ENCODE data around the gene HSPH1. TPM values are rescaled to one million over a fixed set of nuclear protein-coding genes. Genes with fewer than 3 reads are reported as not detected.

The HSPH1 gene
- total RNA-seq, 1 donor from 2014 or later = 59.4 TPM

DNA sequence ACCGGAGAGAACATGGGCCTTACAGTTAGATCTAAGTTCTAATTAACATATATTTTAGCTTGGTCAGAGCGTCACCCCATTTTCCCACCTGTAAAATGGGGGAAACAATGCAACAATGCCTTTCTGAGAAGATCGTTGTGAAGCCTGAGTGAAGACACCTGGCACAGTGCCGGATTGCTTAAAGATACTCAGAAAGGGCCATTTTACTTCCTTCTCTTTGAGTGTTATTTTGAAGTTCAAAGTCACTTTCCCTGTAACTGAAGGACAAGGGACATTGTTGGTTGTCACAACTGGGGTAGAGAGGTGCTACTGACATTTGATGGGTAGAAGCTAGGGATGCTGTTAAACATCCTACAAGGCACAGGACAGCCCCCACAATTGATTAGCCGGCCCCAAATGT is 28.1 kb downstream of the HSPH1 start:
- no peak for DNase-seq (ENCODE audit: extremely low read depth, low read depth, low spot score)

DNA sequence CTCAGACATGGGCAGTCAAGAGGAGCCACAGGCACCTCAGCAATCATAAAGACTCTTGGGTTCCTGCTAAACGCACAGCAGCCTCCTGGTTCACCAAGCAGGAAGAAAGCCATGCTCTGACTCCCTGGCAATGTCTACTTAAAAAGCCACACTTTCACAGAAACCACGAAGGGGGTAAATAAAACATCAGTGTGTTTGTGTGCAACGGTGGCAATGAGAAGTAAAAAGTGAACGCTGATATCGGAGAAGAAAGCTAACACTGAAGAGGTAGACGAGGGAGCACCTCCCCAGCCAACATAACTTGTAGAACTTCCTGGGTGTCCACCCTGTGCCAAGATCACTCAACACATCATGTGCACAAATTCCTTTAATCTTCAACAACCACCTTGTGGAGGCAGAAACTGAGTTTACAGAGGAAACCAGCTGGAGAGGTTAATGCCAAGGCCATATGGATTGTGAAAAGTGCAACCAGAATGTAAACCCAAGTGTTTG is 30.2 kb downstream of the HSPH1 start:
- no peak for DNase-seq (ENCODE audit: extremely low read depth, low read depth, low spot score)

- no peak for DNase-seq (ENCODE audit: extremely low read depth, low read depth, low spot score)
Observed at GRCh38 chr13:31129419-31129818, 32.3 kb downstream of the HSPH1 start.

- DNase-seq (ENCODE audit: extremely low read depth, low read depth, low spot score) = no peak
Observed at GRCh38 chr13:31124204-31124603, 37.5 kb downstream of the HSPH1 start.

- DNase-seq (ENCODE audit: extremely low read depth, low read depth, low spot score) = no peak
Observed at GRCh38 chr13:31122544-31123260, 39.0 kb downstream of the HSPH1 start.

- no peak for DNase-seq (ENCODE audit: extremely low read depth, low read depth, low spot score)
Observed at GRCh38 chr13:31122143-31122542, 39.6 kb downstream of the HSPH1 start.

DNA sequence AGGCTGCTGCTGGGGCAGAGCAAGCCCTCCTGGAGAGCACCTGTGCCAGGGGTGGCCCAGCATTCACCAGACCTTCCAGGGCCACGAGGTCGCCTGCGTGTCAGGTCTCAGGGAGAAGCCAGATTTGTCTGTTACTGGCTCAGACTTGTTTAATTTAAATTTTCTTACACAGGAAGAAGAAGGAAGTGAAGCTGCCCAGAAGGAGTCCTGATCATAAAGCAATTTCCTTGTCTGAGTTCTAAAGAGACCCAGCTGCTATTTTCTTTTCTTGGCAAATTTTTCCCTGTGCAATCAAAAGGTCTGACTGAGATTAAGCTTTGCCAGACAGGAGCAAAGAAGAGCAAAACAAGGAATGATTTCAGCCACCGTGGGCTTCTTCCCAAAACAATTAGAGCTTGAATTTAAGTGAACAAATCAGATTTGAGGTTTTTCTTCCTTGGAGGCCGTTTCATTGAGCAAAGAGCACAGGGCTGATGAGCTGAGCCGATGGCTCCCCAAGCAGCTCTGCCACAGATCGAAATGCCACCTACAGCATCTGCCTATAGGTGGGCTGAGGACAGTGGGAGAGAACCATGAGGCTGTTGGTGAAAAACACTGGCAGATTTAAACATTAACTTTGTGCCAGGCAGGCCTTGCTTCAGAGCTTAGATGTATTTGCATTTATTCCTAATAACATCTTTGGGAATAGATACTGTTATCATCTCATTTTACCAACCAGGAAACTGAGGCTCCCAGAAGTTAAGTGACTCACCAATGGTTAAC is 40.1 kb downstream of the HSPH1 start:
- no peak for DNase-seq (ENCODE audit: extremely low read depth, low read depth, low spot score)

DNA sequence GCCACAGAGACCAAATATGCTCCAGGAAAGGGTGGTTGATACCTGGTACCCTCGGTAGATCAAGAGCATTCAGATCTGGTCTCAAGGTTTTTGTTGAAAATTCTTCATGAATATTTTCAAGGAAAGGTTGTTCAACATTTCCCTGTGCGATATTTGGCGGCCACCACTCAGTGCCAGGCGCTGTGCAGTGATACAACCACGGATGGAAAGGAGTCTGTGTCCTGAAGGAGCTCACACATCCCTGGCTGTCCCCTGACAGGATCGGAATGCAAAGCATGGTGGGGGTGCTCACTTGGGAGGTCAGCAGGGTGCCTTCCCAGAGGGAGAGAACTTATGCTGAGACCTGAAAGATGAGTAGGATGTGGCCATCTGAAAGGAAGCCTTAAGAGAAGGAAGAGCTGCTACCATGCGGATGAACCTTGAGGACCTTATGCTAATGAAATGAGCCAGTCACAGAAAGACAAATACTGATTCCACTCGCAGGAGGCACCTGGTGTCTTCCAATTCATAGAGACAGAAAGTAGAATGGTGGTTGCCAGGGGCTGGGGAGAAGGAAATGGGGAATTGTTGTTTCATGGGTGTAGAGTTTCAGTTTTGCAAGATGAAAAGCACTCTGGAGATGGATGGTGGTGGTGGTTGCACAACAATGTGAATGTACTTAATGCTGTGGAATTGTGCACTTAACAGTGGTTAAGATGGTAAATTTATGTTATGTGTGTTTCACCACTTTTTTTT is 41.6 kb downstream of the HSPH1 start:
- no peak for DNase-seq (ENCODE audit: extremely low read depth, low read depth, low spot score)

GRCh38 chr13:31119526-31119925 is 42.2 kb downstream of the HSPH1 start:
- no peak for DNase-seq (ENCODE audit: extremely low read depth, low read depth, low spot score)

GRCh38 chr13:31116224-31116623 is 45.5 kb downstream of the HSPH1 start:
- no peak for DNase-seq (ENCODE audit: extremely low read depth, low read depth, low spot score)

GRCh38 chr13:31115616-31116015 is 46.1 kb downstream of the HSPH1 start:
- no peak for DNase-seq (ENCODE audit: extremely low read depth, low read depth, low spot score)

DNA sequence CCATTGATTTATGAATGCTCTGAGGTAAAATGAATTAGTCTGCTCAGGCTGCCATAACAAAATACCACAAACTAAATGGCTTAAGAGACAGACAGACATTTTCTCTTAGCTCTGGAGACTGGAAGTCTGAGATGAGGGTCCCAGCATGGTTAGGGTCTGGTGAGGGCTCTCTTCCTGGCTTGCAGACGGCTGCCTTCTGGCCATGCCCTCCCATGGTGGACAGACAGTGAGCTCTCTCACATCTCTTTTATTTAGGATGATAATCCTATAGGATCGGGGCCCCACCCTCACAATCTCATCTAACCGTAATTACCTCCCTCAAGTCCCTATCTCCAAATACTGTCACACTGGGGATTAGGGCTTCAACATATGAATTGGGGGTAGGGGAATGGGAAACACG is 47.1 kb downstream of the HSPH1 start:
- no peak for DNase-seq (ENCODE audit: extremely low read depth, low read depth, low spot score)

GRCh38 chr13:31111136-31111535 is 50.6 kb downstream of the HSPH1 start:
- DNase-seq (ENCODE audit: extremely low read depth, low read depth, low spot score) = no peak

DNA sequence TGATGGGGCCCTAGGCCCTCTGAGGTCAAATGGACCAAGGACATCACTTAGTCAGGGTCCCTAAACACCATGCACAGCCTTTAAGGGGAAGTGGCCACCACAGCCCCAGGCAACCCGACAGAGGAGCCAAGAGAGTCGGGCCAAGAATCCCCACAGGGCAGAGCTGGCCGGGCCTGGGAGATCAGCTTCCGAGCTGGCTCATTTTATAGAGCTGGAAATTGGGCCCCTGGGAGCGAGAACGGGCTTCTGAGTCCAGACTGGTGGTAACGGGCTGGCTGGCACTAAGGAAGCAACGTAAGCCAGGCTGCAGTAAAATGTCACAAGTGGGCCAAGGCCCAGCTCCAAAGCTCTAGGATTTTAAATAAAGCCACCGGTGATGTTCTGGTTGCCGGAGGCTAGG is 51.1 kb downstream of the HSPH1 start:
- no peak for DNase-seq (ENCODE audit: extremely low read depth, low read depth, low spot score)

- no peak for DNase-seq (ENCODE audit: extremely low read depth, low read depth, low spot score)
Observed at GRCh38 chr13:31110169-31110568, 51.5 kb downstream of the HSPH1 start.

DNA sequence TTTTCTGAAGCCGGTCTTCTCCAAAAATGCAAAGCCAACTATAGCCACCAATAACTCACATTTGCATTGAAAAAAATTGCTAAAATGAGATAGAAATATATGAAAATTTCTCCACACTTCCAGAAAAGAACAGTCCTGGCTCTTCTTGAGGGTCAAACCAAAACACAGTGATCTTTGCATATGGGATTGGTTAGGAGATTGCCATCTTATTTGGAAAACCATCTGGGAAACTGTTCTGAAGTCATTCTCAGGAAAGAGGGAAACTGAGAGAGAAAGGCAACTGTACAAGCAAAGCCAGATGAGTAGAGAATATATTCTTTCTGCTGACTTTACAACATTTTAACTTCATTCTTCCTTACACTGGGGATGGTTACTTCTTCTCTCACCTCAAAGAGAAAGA is 54.6 kb downstream of the HSPH1 start:
- no peak for DNase-seq (ENCODE audit: extremely low read depth, low read depth, low spot score)

DNA sequence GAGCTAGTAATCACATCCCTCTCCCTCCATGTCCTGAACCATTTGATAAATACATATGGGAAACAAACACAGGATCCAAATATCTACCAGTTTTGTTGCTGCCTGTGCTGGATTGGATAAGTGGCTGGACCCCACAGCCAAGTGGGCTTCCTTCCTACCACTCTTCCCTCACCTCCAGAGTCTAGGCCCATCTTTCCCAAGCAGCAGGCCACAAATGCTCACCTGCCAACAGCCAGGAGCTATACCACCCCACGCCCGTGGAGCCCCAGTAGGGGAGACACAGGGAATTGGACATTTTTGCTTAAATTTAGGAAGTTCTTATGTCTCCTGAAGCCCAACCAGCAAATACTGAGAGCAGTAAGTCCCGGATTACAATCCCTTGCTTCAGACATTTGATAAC is 55.8 kb downstream of the HSPH1 start:
- no peak for DNase-seq (ENCODE audit: extremely low read depth, low read depth, low spot score)

DNA sequence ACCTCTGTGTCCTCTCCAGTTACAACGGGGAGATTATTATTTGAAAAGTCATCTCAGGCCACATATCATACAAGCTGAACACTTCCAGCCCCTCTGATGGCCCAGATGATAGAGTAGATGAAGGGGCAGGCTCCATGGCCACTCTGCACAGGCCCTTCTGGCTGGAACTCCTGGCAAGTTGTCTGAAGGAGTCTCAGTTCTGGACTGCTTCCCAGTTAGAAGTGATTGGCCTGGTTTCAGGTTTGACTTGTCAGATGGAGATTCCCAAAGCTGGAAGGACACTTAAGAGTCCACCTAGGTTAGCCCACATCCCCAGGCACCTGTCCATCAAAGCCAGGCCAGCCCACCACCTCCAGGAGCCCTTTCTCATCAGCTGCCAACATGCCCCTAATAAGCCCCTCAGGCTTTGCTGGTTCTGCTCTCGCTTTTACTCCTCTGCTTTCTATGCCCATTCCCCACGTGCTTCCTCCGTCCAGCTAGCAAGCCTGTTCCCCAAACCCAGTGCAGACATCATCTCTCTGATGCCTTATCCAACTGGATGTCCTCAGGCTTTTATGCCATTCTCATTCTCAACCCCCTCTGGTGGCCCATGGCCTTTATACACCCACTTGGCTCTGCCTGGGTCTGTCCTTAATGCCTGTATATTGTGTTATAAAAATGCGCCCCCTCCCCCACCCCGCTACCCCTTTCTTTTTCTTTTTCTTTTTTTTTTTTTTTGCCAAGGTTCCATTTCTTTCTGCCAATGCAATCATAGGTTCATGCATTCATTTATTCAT is 56.5 kb downstream of the HSPH1 start:
- no peak for DNase-seq (ENCODE audit: extremely low read depth, low read depth, low spot score)

DNA sequence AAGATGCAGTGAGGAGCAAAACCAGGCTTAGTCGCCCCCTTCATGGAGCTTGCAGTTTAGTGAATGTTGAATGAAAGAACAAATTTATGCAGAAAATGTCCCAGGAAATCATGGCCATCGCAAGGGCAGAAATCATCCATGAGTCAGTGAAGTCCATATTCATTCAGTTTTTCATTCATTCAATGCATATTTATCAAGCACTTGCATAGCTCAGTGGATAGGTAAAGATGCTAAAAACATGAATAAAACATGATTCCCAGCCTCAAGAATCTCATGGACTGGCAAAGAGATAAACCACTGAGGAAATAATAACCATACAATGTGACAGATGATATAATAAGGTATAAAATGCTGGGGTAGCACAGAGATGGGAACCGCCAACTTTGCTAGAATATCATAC is 58.8 kb downstream of the HSPH1 start:
- DNase-seq (ENCODE audit: extremely low read depth, low read depth, low spot score) = no peak

GRCh38 chr13:31101472-31102170 is 60.1 kb downstream of the HSPH1 start:
- no peak for DNase-seq (ENCODE audit: extremely low read depth, low read depth, low spot score)

Data from glomerular endothelial cell (primary cell).